Measurements from ENCODE around the gene STX12. TPM values are rescaled to one million over a fixed set of nuclear protein-coding genes. Genes with fewer than 3 reads are reported as not detected.
"Not testable (repeated sequence)": the region's sequence is repeated elsewhere in the genome, so short reads cannot be mapped to it uniquely, and the experiment has no call there.

Gene STX12
- total and polyA plus RNA-seq, 2 of the 4 experiments (the other 2 are of a cell fraction) = 28.6 to 54.8 TPM

DNA sequence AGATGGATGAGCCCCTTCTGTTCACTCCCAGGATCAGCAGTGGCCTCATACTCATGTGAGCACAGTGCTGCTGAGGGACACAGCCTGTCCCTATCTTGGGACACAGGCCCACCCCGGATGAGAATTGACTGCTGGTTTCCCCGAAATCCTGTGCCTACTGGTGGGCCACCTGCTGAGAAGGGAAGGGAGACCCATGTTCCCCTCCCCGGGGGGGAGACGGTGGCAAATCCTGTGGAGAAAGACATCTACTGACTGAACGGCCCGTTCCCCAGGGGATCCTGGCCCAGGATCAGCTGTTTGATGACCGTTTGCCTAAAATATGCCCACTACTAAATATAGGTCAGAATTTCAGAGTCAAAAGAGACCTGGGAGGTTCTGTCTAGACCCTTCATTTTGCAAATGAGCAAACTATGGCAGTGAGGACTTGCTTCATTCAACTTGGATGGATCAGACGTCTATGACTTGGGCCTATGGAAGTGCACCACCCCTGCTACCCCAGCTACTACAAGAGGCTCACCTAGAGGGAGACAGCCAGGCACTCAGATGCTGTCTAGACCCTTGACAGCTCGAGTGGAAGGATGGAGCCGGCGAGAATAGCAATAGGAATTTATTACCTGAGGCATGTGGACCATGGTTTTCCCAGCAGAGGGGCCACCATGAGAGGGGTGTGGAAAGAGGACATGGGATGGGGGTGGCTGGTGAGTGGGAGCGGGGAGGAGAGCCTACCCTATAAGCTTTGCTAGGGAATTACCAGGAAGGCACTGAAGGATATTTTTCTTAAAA, 83.7 kb downstream of the STX12 start:
- dilution Hi-C loops (cut with HindIII; ENCODE audit: low sequenced_read_pairs, unreplicated experiment) = no loop called here
- no peaks in the 10 kb centered on the region; the same call in 1 of the 2 replicates for H3K4me1 ChIP-seq (ENCODE audit: control insufficient read depth, insufficient read depth, low read length)
- H2BK5ac ChIP-seq (ENCODE audit: low read depth, low read length, poor library complexity, severe bottlenecking) = no peak overlapping the region
- no peaks in the 10 kb centered on the region for H3K27me3 ChIP-seq (ENCODE audit: control insufficient read depth, insufficient read depth, low read length)
- no peak overlapping the region for H3K56ac ChIP-seq (ENCODE audit: extremely low read depth, insufficient read depth, low read length)
- BruUV-seq (replicated peaks) = no TSS peak
- no peak overlapping the region for H2BK15ac ChIP-seq (ENCODE audit: low read depth, low read length)
- H2BK20ac ChIP-seq (ENCODE audit: low read depth, low read length) = no peak overlapping the region
- peaks cover 1% of the 10 kb centered on the region; the same call in 1 of the 2 replicates for H3K36me3 ChIP-seq (ENCODE audit: control insufficient read depth, insufficient read depth, low read length)
- H4K8ac ChIP-seq (ENCODE audit: low read depth in 2 of 2, low read length in 2 of 2) = no peak overlapping the region
- no peak overlapping the region for H3K4me2 ChIP-seq (ENCODE audit: low read depth, low read length)
- in situ Hi-C loops (cut with MboI; ENCODE audit: low sequenced_read_pairs) = loop anchor here (25.0 kb wide), 1 partner anchor 356 kb away; no protein-coding TSS in a partner anchor
- no peaks in the 10 kb centered on the region for H3K79me1 ChIP-seq (ENCODE audit: low read depth in 1 of 2, low read length in 2 of 2)
- intact Hi-C loops (cut with micrococcal nuclease) = loop anchor here (5.0 to 10.0 kb wide), 2 partner anchors 231 to 348 kb away; partner anchors contain the start of gene EYA3
- no peak overlapping the region for H3K27ac ChIP-seq (ENCODE audit: insufficient read depth, low read length)
- TF ChIP-seq MXI1 (IDR thresholded peaks at IDR 0.05; ENCODE audit: borderline replicate concordance, low read depth, low read length) (no peak), NFE2L2 (IDR thresholded peaks at IDR 0.05; ENCODE audit: low read depth, low read length) (no peak), POLR2A (IDR thresholded peaks at IDR 0.05; ENCODE audit: low read depth, low read length) (no peak), SMC3 (IDR thresholded peaks at IDR 0.05; ENCODE audit: low read depth, low read length) (no peak)
- H3K23ac ChIP-seq (ENCODE audit: low read depth, low read length) = no peak overlapping the region
- no peak overlapping the region for H2AFZ ChIP-seq (replicated peaks; ENCODE audit: low read length, poor library complexity)
- H4K20me1 ChIP-seq (ENCODE audit: insufficient read depth, low read length) = no peaks in the 10 kb centered on the region
- no peak overlapping the region for H3K18ac ChIP-seq (ENCODE audit: low read depth, low read length)
- H2AK9ac ChIP-seq (replicated peaks; ENCODE audit: low read depth, low read length, poor library complexity) = no peak overlapping the region
- H2BK120ac ChIP-seq (ENCODE audit: low read depth, low read length) = no peak overlapping the region
- no peak overlapping the region for H3K14ac ChIP-seq (replicated peaks; ENCODE audit: low read depth, low read length)
- H4K91ac ChIP-seq (ENCODE audit: insufficient read depth, low read depth, low read length) = no peak overlapping the region
- H2AK5ac ChIP-seq (ENCODE audit: low read depth, low read length) = no peak overlapping the region
- H3K4ac ChIP-seq (ENCODE audit: low read depth, low read length) = no peak overlapping the region
- ChIA-PET POLR2A (ENCODE audit: unreplicated experiment) (interaction anchor here (0.6 kb wide), 1 partner anchor 175 kb away, joined by 4 read pairs; no protein-coding TSS in a partner anchor), CTCF (interaction anchor here (0.5 to 1.9 kb wide), 2 partner anchors 77 to 124 kb away, joined by 4 to 6 read pairs; no protein-coding TSS in a partner anchor)
- no peak overlapping the region for H4K5ac ChIP-seq (ENCODE audit: low read depth, low read length)
- H3K9ac ChIP-seq (ENCODE audit: low read depth, low read length) = no peak overlapping the region
- ATAC-seq (ENCODE audit: low read depth) (no peak), DNase-seq (no peak)
- H3K4me3 ChIP-seq (ENCODE audit: insufficient read depth, low read depth, low read length) = no peak overlapping the region
- 0 out of 2 replicates have a peak, but pooled peaks cover 3% of the 10 kb centered on the region for H3K9me1 ChIP-seq (ENCODE audit: insufficient read depth, low read length)
- WGBS, 2 experiments (ENCODE audit: extremely low coverage in 2 of 2, insufficient read length in 1 of 2) = 90% methylated on average over 5 of the region's 12 CpGs; no CpG with 5 or more reads in 1 of the 2 experiments
- no peaks in the 10 kb centered on the region for H3K9me3 ChIP-seq (ENCODE audit: control insufficient read depth, insufficient read depth, low read length)

GRCh38 chr1:27857552-27857951, 84.5 kb downstream of the STX12 start:
- H3K9ac ChIP-seq (ENCODE audit: low read depth, low read length); H3K14ac ChIP-seq (replicated peaks; ENCODE audit: low read depth, low read length); H3K23ac ChIP-seq (ENCODE audit: low read depth, low read length); H2BK5ac ChIP-seq (ENCODE audit: low read depth, low read length, poor library complexity, severe bottlenecking); H4K20me1 ChIP-seq (ENCODE audit: insufficient read depth, low read length); H3K27me3 ChIP-seq (ENCODE audit: control insufficient read depth, insufficient read depth, low read length); DNase-seq; H2BK120ac ChIP-seq (ENCODE audit: low read depth, low read length); H3K27ac ChIP-seq (ENCODE audit: insufficient read depth, low read length); H3K9me3 ChIP-seq (ENCODE audit: control insufficient read depth, insufficient read depth, low read length); H3K18ac ChIP-seq (ENCODE audit: low read depth, low read length); H4K8ac ChIP-seq (ENCODE audit: low read depth in 2 of 2, low read length in 2 of 2); H2BK20ac ChIP-seq (ENCODE audit: low read depth, low read length); H3K36me3 ChIP-seq (ENCODE audit: control insufficient read depth, insufficient read depth, low read length); H4K5ac ChIP-seq (ENCODE audit: low read depth, low read length); BruUV-seq (replicated peaks); H3K4me1 ChIP-seq (ENCODE audit: control insufficient read depth, insufficient read depth, low read length); H2AFZ ChIP-seq (replicated peaks; ENCODE audit: low read length, poor library complexity); ATAC-seq (ENCODE audit: low read depth); H3K56ac ChIP-seq (ENCODE audit: extremely low read depth, insufficient read depth, low read length); H3K4me3 ChIP-seq (ENCODE audit: insufficient read depth, low read depth, low read length); dilution Hi-C loops (cut with HindIII; ENCODE audit: low sequenced_read_pairs, unreplicated experiment); H3K79me1 ChIP-seq (ENCODE audit: low read depth in 1 of 2, low read length in 2 of 2); POLR2A ChIA-PET (ENCODE audit: unreplicated experiment); H2AK9ac ChIP-seq (replicated peaks; ENCODE audit: low read depth, low read length, poor library complexity); H2AK5ac ChIP-seq (ENCODE audit: low read depth, low read length); H4K91ac ChIP-seq (ENCODE audit: insufficient read depth, low read depth, low read length); H3K9me1 ChIP-seq (ENCODE audit: insufficient read depth, low read length); H2BK15ac ChIP-seq (ENCODE audit: low read depth, low read length); H3K4me2 ChIP-seq (ENCODE audit: low read depth, low read length); H3K4ac ChIP-seq (ENCODE audit: low read depth, low read length): not testable (repeated sequence)
- CTCF ChIA-PET = interaction anchor here (0.5 to 1.9 kb wide), 5 partner anchors 83 to 404 kb away, joined by 3 to 6 read pairs (median 3); no protein-coding TSS in a partner anchor
- intact Hi-C loops (cut with micrococcal nuclease) (loop anchor here (5.0 to 10.0 kb wide), 2 partner anchors 230 to 347 kb away; partner anchors contain the start of gene EYA3), in situ Hi-C loops (cut with MboI; ENCODE audit: low sequenced_read_pairs) (loop anchor here (25.0 kb wide), 1 partner anchor 355 kb away; no protein-coding TSS in a partner anchor)
- WGBS, 2 experiments (ENCODE audit: extremely low coverage in 2 of 2, insufficient read length in 1 of 2) = 80% methylated on average over 1 of the region's 11 CpGs; no CpG with 5 or more reads in 1 of the 2 experiments

All from IMR-90 (cell line).